ENCODE data around the gene FOXP1. TPM values are rescaled to one million over a fixed set of nuclear protein-coding genes. Genes with fewer than 3 reads are reported as not detected.

Gene FOXP1
- total RNA-seq, 1 experiment from 2014 or later: 75.3 TPM

- no peaks in the 10 kb centered on the region for H3K4me1 ChIP-seq (ENCODE audit: insufficient read depth, low read length)
- H3K27me3 Mint-ChIP-seq (ENCODE audit: low read depth): no peaks in the 10 kb centered on the region; the same call in 1 of the 2 replicates
- H3T11ph ChIP-seq (ENCODE audit: low read length): no peak overlapping the region
- no peak overlapping the region for H2AFZ ChIP-seq (ENCODE audit: low read length)
- H3K4me1 Mint-ChIP-seq: no peaks in the 10 kb centered on the region
- H3K4ac ChIP-seq (ENCODE audit: low read depth, low read length): no peak overlapping the region
- H2BK15ac ChIP-seq (ENCODE audit: low read depth, low read length): no peak overlapping the region
- no peak overlapping the region for H3K27ac Mint-ChIP-seq
- H2BK12ac ChIP-seq (ENCODE audit: insufficient read length, low read depth, low read length): no peak overlapping the region
- H3K36me3 Mint-ChIP-seq (ENCODE audit: insufficient read depth in 1 of 3, low read depth in 3 of 3): peaks cover 0 to 6% (median 3%) of the 10 kb centered on the region in 3 experiments; a peak in 4 of 7 replicates
- no CpG with 5 or more reads among the region's 1 CpG for WGBS (ENCODE audit: extremely low coverage, insufficient read length, low lambda C conversion rate)
- H3K9ac ChIP-seq (ENCODE audit: extremely low read depth, insufficient read length, low read length): no peak overlapping the region
- no peak overlapping the region for H3K4me3 Mint-ChIP-seq
- H4K8ac ChIP-seq (replicated peaks; ENCODE audit: insufficient read length, low read depth, low read length): no peak overlapping the region
- H2BK120ac ChIP-seq (ENCODE audit: low read depth, low read length, poor library complexity, severe bottlenecking): no peak overlapping the region
- no peak overlapping the region for H3K18ac ChIP-seq (ENCODE audit: insufficient read length, low read depth, low read length)
- no peak overlapping the region for H4K91ac ChIP-seq (ENCODE audit: insufficient read length, low read depth, low read length)
- no peak overlapping the region for H3K4me2 ChIP-seq (ENCODE audit: insufficient read depth, insufficient read length, low read length)
- no peak overlapping the region for H2AK5ac ChIP-seq (ENCODE audit: insufficient read length, low read length)
- H3K79me2 ChIP-seq (ENCODE audit: insufficient read depth, low read length): no peaks in the 10 kb centered on the region
- TF ChIP-seq, protein P1, sequence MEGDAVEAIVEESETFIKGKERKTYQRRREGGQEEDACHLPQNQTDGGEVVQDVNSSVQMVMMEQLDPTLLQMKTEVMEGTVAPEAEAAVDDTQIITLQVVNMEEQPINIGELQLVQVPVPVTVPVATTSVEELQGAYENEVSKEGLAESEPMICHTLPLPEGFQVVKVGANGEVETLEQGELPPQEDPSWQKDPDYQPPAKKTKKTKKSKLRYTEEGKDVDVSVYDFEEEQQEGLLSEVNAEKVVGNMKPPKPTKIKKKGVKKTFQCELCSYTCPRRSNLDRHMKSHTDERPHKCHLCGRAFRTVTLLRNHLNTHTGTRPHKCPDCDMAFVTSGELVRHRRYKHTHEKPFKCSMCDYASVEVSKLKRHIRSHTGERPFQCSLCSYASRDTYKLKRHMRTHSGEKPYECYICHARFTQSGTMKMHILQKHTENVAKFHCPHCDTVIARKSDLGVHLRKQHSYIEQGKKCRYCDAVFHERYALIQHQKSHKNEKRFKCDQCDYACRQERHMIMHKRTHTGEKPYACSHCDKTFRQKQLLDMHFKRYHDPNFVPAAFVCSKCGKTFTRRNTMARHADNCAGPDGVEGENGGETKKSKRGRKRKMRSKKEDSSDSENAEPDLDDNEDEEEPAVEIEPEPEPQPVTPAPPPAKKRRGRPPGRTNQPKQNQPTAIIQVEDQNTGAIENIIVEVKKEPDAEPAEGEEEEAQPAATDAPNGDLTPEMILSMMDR (conservative IDR thresholded peaks at IDR 0.05): no peak
- H3K14ac ChIP-seq (ENCODE audit: insufficient read depth, low read length): no peak overlapping the region
- H2BK20ac ChIP-seq (ENCODE audit: low read depth, low read length, poor library complexity, severe bottlenecking): no peak overlapping the region
- H3K9me3 ChIP-seq (ENCODE audit: control insufficient read depth, low read depth, low read length): peaks cover 12% of the 10 kb centered on the region
- no peaks in the 10 kb centered on the region for H3K23me2 ChIP-seq (ENCODE audit: insufficient read length, low read depth, low read length, poor library complexity, severe bottlenecking)
- H2BK5ac ChIP-seq (ENCODE audit: insufficient read length, low read length): no peak overlapping the region
- DNase-seq: no peak
- no peak overlapping the region for H3K23ac ChIP-seq (ENCODE audit: insufficient read length, low read depth, low read length)
- no peak overlapping the region for H4K5ac ChIP-seq (ENCODE audit: insufficient read length, low read depth, low read length)
- no peaks in the 10 kb centered on the region for H4K20me1 ChIP-seq (ENCODE audit: control insufficient read depth, insufficient read depth, insufficient read length)
- no peaks in the 10 kb centered on the region for H3K27me3 ChIP-seq (ENCODE audit: insufficient read depth, low read length)
- H3K9me3 Mint-ChIP-seq: peaks cover 8 to 18% of the 10 kb centered on the region in 2 experiments; a peak in 4 of 5 replicates
- no peaks in the 10 kb centered on the region for H3K79me1 ChIP-seq (ENCODE audit: insufficient read depth, low read depth, low read length, poor library complexity, severe bottlenecking)
- H3K56ac ChIP-seq (ENCODE audit: insufficient read length, low read depth, low read length): no peak overlapping the region
- H3K27ac ChIP-seq (ENCODE audit: insufficient read length, low read depth, low read length): no peak overlapping the region
Observed at GRCh38 chr3:71597286-71597685, 13.8 kb upstream of the FOXP1 start.

Measured in H9 (cell line).